IPS-15b (cell line): ENCODE data around the gene PRICKLE2.

Experiments used
- H3K27me3 ChIP-seq: one replicate; pipeline ENCODE4 v1.6.1; 2013; ENCODE audit warnings: low read length; ENCODE audit not compliant: control insufficient read depth, insufficient read depth
- H3K36me3 ChIP-seq: one replicate; pipeline ENCODE4 v1.6.1; 2013; ENCODE audit warnings: low read length; ENCODE audit not compliant: control insufficient read depth, insufficient read depth
- H3K4me1 ChIP-seq: one replicate; pipeline ENCODE4 v1.6.1; 2013; ENCODE audit warnings: mild to moderate bottlenecking, low read length; ENCODE audit not compliant: control insufficient read depth, insufficient read depth
- H3K4me3 ChIP-seq: one replicate; pipeline ENCODE4 v1.5.1; 2013; ENCODE audit warnings: low read depth, low read length
- H3K9ac ChIP-seq: one replicate; pipeline ENCODE4 v1.6.1; 2013; ENCODE audit warnings: low read depth, mild to moderate bottlenecking, low read length
- H3K9me3 ChIP-seq: one replicate; pipeline ENCODE4 v1.6.1; 2013; ENCODE audit warnings: mild to moderate bottlenecking, low read length; ENCODE audit not compliant: control insufficient read depth, insufficient read depth

PRICKLE2 gene

DNA sequence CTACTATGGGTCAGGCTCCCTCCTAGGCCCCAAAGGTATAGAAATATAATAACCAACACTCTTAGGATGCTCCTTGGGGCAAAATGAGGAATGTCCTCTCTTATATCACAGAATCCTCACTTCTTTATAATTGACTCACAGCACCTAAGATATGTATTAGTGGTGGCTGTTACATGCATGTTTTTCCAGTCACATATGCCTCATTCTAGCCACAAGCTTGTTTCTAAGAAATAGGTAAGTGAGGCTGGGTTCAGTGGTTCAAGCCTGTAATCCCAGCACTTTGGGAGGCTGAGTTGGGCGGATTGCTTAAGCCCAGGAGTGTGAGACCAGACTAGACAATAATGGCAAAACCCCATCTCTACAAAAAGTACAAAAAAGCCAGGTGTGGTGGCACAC is 144.0 kb downstream of the PRICKLE2 start:
- H3K4me3 ChIP-seq, result no peak overlapping the region
- H3K36me3 ChIP-seq, result no peaks in the 10 kb centered on the region
- H3K4me1 ChIP-seq, result peaks cover 5% of the 10 kb centered on the region
- H3K27me3 ChIP-seq, result no peaks in the 10 kb centered on the region
- H3K9me3 ChIP-seq, result no peaks in the 10 kb centered on the region
- no peak overlapping the region for H3K9ac ChIP-seq

- Histone ChIP-seq H3K9me3 (no peaks in the 10 kb centered on the region), H3K4me1 (peaks cover 4% of the 10 kb centered on the region), H3K27me3 (no peaks in the 10 kb centered on the region), H3K36me3 (no peaks in the 10 kb centered on the region), H3K9ac (no peak overlapping the region), H3K4me3 (no peak overlapping the region)
Observed at GRCh38 chr3:64080616-64081234, 144.5 kb downstream of the PRICKLE2 start.

GRCh38 chr3:64079369-64080150 is 145.7 kb downstream of the PRICKLE2 start:
- Histone ChIP-seq H3K9ac (no peak overlapping the region), H3K9me3 (no peaks in the 10 kb centered on the region), H3K36me3 (no peaks in the 10 kb centered on the region), H3K4me1 (peaks cover 4% of the 10 kb centered on the region), H3K27me3 (no peaks in the 10 kb centered on the region), H3K4me3 (no peak overlapping the region)

GRCh38 chr3:64078966-64079365 is 146.3 kb downstream of the PRICKLE2 start:
- Histone ChIP-seq H3K36me3 (no peaks in the 10 kb centered on the region), H3K4me1 (peaks cover 4% of the 10 kb centered on the region), H3K9ac (no peak overlapping the region), H3K27me3 (no peaks in the 10 kb centered on the region), H3K4me3 (no peak overlapping the region), H3K9me3 (no peaks in the 10 kb centered on the region)

- no peak overlapping the region for H3K9ac ChIP-seq
- H3K27me3 ChIP-seq, result no peaks in the 10 kb centered on the region
- H3K36me3 ChIP-seq, result no peaks in the 10 kb centered on the region
- no peak overlapping the region for H3K4me3 ChIP-seq
- no peaks in the 10 kb centered on the region for H3K9me3 ChIP-seq
- H3K4me1 ChIP-seq, result no peaks in the 10 kb centered on the region
Observed at GRCh38 chr3:64074895-64075679, 150.2 kb downstream of the PRICKLE2 start.

GRCh38 chr3:64074060-64074459 is 151.2 kb downstream of the PRICKLE2 start:
- H3K9ac ChIP-seq, result no peak overlapping the region
- H3K27me3 ChIP-seq, result no peaks in the 10 kb centered on the region

GRCh38 chr3:64073158-64073761 is 152.0 kb downstream of the PRICKLE2 start:
- no peak overlapping the region for H3K9ac ChIP-seq
- H3K4me3 ChIP-seq, result no peak overlapping the region
- no peaks in the 10 kb centered on the region for H3K36me3 ChIP-seq
- H3K27me3 ChIP-seq, result no peaks in the 10 kb centered on the region
- no peaks in the 10 kb centered on the region for H3K4me1 ChIP-seq
- H3K9me3 ChIP-seq, result no peaks in the 10 kb centered on the region

More at GRCh38 chr3:64074060-64074459, 151.2 kb downstream of the PRICKLE2 start:
- Histone ChIP-seq H3K9me3 (no peaks in the 10 kb centered on the region), H3K36me3 (no peaks in the 10 kb centered on the region), H3K4me1 (no peaks in the 10 kb centered on the region), H3K4me3 (no peak overlapping the region)

- no peak overlapping the region for H3K9ac ChIP-seq
- H3K4me1 ChIP-seq, result no peaks in the 10 kb centered on the region
- no peaks in the 10 kb centered on the region for H3K27me3 ChIP-seq
Observed at GRCh38 chr3:64072126-64072525, 153.1 kb downstream of the PRICKLE2 start.

GRCh38 chr3:64070704-64071103 is 154.6 kb downstream of the PRICKLE2 start:
- no peak overlapping the region for H3K9ac ChIP-seq
- no peaks in the 10 kb centered on the region for H3K9me3 ChIP-seq
- H3K36me3 ChIP-seq, result no peaks in the 10 kb centered on the region
- H3K4me1 ChIP-seq, result no peaks in the 10 kb centered on the region
- H3K4me3 ChIP-seq, result no peak overlapping the region
- H3K27me3 ChIP-seq, result no peaks in the 10 kb centered on the region

More at GRCh38 chr3:64072126-64072525, 153.1 kb downstream of the PRICKLE2 start:
- H3K4me3 ChIP-seq, result no peak overlapping the region
- H3K36me3 ChIP-seq, result no peaks in the 10 kb centered on the region
- no peaks in the 10 kb centered on the region for H3K9me3 ChIP-seq

GRCh38 chr3:64067506-64068346 is 157.5 kb downstream of the PRICKLE2 start:
- Histone ChIP-seq H3K9ac (no peak overlapping the region), H3K36me3 (no peaks in the 10 kb centered on the region), H3K4me3 (no peak overlapping the region), H3K4me1 (peaks cover 14% of the 10 kb centered on the region), H3K9me3 (no peaks in the 10 kb centered on the region), H3K27me3 (no peaks in the 10 kb centered on the region)

- peaks cover 15% of the 10 kb centered on the region for H3K4me1 ChIP-seq
- H3K9ac ChIP-seq, result no peak overlapping the region
- no peaks in the 10 kb centered on the region for H3K36me3 ChIP-seq
- H3K4me3 ChIP-seq, result no peak overlapping the region
- H3K27me3 ChIP-seq, result no peaks in the 10 kb centered on the region
- no peaks in the 10 kb centered on the region for H3K9me3 ChIP-seq
Observed at GRCh38 chr3:64064804-64065203, 160.5 kb downstream of the PRICKLE2 start.
